Measurements from ENCODE around the gene CCL21. TPM values are rescaled to one million over a fixed set of nuclear protein-coding genes. Genes with fewer than 3 reads are reported as not detected.
"Not testable (repeated sequence)": the region's sequence is repeated elsewhere in the genome, so short reads cannot be mapped to it uniquely, and the experiment has no call there.

The CCL21 gene, protein sequence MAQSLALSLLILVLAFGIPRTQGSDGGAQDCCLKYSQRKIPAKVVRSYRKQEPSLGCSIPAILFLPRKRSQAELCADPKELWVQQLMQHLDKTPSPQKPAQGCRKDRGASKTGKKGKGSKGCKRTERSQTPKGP
- polyA plus RNA-seq (2013, experiment 1 of 2; ENCODE audit: insufficient read length) = not detected
- polyA plus RNA-seq (2013, experiment 2 of 2; ENCODE audit: insufficient read length) = not detected

DNA sequence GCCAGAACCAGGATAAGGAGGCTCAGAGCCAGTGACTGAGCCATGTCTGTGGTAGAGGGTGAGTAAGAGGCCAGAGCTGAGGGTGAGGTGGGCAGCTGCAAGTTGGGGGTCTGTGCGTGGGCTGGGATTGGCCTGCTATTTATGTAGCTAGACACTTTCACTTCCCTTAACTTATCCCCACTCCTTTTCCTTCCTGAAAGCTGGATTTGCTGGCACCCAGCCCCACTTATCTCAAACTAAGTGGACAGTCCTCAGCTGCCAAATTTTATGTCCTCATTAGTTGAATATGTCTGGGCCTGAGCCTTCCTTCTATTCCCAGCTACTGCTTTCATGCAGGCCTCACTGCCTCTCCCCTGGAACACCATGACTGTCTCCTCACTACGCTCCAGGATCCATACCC is at the start of gene CCL21:
CCL21 (minus strand) TSS at position 114 of the 400 bp plus-strand sequence; CDS start at position 44, 70 bp downstream.
- DNase-seq = no peak

- DNase-seq = no peak
Measured at GRCh38 chr9:34759432-34760134, 49.6 kb upstream of the CCL21 start.

GRCh38 chr9:34750320-34750719 is 40.4 kb upstream of the CCL21 start:
- DNase-seq = not testable (repeated sequence)

GRCh38 chr9:34746526-34746925 is 36.6 kb upstream of the CCL21 start:
- DNase-seq = no peak

DNA sequence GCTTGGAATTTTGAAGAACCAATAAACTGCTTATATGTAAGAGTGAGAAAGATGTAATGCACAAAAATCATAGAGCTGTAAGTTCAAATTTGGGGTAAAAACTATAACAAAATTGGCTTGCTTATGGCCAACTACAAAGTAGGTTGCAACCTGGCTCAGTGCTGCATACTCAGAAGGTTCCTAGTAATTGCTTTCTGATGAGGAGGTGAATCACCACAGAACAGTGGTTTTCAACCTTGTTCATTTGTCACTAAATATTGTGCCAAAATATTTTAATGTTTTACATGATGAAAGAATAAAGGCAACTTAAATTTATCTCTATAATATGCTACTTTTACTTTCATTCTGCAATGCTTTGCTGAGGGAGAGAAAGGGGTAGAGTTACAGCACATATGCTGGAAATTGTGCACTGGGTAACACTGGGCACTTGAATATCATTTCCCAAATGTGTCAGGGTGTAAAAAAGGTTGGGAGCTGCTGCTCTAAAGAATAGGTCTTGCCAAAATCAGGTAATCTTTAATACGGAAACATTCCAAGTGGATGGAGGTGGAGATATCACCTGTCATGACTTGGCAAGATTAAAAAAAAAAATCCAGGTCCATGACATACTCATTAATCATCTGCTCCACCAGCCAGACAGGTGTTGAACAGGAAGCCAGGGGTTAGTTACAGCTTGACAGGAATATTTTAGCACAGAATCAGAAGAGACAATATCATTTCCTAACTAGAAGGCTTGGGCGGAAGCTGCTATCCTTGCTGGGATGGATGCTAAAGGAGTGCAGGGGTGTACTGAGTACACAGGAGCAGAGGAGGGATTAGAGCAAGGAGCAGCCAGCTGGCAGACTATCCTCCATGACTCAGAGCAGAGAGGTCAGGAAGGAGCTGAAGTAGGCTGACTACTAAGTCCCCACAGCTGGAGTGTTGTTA is 34.6 kb upstream of the CCL21 start:
- no peak for DNase-seq

DNA sequence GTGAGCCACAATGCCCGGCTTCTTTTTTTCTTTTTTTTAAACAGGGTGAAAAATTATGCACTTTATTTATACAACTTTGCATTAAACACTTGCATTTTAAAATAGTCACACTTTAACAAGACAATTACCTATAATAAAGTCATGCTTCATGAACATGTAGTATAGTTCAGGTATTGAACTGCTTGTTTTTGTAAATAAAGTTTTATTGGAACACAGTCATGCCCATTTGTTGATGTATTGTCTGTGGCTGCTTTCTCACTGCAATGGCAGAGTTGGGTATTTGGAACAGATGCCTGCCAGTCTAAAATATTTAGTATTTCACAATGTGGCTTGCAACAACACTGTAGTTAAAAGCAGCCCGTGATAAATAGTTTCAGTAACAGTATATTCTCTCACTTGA is 32.8 kb upstream of the CCL21 start:
- DNase-seq = no peak

GRCh38 chr9:34741628-34742027 is 31.7 kb upstream of the CCL21 start:
- DNase-seq = no peak

DNA sequence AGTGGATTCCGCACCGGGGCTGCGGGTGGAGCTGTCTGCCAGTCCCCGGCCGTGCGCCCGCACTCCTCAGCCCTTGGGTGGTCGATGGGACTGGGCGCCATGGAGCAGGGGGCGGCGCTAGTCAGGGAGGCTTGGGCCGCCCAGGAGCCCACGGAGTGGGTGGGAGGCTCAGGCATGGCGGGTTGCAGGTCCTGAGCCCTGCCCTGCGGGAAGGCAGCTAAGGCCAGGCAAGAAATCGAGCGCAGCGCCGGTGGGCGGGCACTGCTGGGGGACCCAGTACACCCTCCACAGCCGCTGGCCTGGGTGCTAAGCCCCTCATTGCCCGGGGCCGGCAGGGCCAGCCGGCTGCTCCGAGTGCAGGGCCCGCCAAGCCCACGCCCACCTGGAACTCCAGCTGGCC is 30.2 kb upstream of the CCL21 start:
- not testable (repeated sequence) for DNase-seq

DNA sequence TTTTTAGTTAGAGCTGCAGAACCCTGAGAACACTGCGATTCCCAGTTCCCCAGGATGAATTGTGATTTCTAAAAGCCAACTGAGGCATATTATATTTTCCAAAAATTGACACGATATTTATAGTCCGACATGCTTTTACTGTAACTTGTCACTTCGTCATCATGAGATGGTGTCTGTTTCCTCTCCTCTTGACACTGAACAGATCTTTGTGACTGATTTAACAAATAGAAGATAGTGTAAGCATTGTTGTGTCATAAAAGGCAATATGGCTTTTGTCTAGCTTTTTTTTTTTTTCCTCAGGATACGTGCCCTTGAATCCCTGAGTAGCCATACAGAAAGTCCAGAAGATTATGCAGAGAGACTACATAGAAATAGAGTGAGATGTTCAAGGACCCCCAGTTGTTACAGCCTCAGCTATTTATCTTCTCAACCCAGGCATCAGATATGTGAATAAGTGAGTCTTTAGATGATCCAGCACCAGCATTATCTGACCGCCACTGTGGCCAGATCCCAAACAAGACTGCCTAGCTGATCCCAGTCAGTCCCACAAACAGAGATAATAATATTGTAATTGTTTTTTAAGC is 27.8 kb upstream of the CCL21 start:
- DNase-seq = no peak

DNA sequence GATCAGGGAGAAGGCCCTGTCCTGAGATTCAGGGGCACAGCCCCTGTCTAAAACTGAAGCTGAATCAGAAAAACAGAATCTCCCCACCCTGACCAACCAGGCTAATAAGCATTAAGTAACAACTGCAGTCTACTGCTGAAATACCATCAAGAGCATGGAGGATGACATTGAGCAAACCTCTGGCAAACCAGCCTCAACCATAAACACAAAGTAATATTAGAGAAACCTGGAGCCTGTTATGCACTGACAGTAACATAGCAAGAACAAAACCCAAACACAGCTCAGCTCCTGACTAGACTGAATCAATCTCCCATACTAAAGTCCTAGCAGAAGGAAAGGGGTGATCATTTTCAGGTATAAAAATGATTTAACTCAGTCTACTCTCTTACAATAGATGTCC is 24.8 kb upstream of the CCL21 start:
- no peak for DNase-seq

- no peak for DNase-seq
Measured at GRCh38 chr9:34732886-34733285, 22.9 kb upstream of the CCL21 start.

DNA sequence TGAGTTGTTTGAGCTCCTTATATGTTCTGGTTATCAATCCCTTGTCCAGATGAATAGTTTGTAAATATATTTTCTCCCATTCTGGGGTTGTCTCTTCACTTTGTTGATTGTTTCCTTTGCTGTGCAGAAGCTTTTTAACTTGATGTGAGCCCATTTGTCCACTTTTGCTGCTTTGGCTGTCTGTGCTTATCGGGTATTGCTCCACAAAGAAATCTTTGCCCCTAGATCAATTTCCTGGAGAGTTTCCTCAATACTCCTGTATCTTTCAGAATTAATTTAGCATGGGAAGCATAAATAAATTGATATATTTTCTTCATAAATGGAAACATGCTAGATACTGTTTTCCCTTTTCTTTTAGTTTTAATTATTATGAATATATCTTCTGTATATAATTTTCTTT is 22.5 kb upstream of the CCL21 start:
- DNase-seq = no peak

DNA sequence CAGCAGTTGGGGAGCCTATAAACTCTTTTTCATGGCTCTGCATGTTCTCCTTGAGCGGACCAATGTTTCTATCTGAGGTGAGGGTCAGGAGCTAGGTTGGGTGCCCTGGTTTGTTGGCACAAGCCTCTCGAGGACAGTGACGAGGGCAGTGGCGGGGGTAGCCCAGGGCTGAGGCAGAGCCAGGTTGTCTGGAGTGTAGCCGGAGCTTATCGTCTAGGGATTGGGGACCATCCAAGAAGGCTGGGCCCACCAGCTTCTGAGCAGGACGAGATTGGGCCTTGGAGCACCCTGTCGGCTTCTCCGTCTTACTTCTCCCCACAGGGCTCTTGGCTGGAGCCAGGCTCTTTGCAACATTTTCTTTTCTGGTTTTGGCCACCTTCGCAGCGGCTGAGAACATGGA is 13.2 kb upstream of the CCL21 start:
- DNase-seq = no peak

DNA sequence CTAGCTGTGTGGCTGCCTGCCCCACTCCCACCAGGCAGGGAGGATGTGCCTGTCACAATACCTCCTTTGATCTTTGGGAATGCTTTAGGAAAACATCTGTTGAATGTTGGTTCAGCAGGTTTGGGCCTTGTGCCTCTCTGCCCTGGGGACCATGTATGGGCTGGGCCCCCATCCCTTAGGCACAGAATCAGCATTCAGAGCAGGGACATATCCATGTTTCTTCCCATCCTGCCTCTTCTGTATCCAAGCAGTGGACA is 9.8 kb upstream of the CCL21 start:
- DNase-seq = not testable (repeated sequence)

GRCh38 chr9:34719021-34719768 is 9.3 kb upstream of the CCL21 start:
- no peak for DNase-seq

GRCh38 chr9:34717996-34718614 is 8.2 kb upstream of the CCL21 start:
- DNase-seq = no peak

DNA sequence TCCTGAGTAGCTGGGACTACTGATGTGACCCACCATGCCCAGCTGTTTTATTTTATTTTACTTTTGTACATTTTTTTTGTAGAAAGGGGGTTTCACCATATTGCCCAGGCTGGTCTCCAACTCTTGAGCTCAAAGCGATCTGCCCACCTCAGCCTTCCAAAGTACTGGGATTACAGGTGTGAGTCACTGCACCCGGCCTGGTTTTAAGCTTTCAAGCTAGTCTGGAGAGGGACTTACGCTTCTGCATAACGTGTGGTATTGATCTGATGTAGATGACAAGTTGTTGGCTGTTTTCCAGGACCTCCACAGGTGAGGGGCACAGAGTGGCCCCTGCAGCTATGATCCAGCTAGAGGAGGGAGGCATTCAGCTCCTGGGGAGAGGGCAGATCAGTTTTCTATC is 6.8 kb upstream of the CCL21 start:
- no peak for DNase-seq

- DNase-seq = no peak
Measured at GRCh38 chr9:34715639-34716215, 5.8 kb upstream of the CCL21 start.

GRCh38 chr9:34714007-34714406 is 4.1 kb upstream of the CCL21 start:
- no peak for DNase-seq

DNA sequence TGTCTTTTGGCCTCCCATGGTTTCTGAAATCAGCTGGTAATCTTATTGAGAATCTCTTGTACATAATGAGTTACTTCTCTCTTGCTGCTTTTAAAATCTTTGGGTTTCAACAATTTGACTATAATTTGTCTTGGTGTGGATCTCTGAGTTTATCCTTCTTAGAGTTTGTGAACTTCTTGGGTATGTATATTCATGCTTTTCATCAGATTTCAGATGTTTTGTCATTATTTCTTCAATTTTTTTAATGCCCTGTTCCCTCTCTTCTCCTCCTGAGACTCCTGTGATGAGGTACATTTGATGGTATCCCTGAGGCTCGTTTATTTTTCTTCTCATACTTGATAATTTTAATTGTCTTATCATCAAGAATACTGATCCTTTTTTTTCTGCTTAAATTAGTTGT is 2.2 kb upstream of the CCL21 start:
- no peak for DNase-seq

DNA sequence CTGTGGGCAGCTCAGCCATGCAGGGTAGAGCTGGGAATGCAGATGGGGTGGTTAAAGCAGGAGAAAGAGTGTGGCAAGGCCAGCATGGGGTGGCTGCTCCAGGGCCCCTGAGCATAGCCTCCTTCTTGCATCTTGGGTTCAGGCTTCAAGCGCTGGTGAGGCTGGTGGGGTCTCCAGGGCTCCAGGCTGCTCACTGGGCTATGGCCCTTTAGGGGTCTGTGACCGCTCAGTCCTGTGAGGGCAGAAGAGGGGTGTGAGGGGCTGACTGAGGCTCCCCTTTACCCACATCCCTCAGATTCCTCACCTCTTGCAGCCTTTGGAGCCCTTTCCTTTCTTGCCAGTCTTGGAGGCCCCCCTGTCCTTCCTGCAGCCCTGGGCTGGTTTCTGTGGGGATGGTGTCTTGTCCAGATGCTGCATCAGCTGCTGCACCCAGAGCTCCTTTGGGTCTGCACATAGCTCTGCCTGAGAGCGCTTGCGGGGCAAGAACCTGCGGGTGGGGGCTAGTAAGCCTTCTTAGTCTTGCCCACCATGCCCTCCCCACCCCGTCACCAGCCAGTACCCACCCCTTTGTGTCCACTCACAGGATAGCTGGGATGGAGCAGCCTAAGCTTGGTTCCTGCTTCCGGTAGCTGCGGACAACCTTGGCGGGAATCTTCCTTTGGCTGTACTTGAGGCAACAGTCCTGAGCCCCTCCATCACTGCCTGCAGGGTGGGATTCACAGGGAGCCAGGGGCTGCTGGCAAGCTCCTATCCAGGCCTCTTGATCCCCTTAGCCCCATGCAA is 549 bp downstream of the CCL21 start:
- DNase-seq = no peak
